ENCODE data around the gene CXCR3. TPM values are rescaled to one million over a fixed set of nuclear protein-coding genes. Genes with fewer than 3 reads are reported as not detected.
"Not testable (repeated sequence)": the region's sequence is repeated elsewhere in the genome, so short reads cannot be mapped to it uniquely, and the experiment has no call there.

Gene CXCR3
- 0.20 TPM for total RNA-seq
- long read RNA-seq: 0 reads

DNA sequence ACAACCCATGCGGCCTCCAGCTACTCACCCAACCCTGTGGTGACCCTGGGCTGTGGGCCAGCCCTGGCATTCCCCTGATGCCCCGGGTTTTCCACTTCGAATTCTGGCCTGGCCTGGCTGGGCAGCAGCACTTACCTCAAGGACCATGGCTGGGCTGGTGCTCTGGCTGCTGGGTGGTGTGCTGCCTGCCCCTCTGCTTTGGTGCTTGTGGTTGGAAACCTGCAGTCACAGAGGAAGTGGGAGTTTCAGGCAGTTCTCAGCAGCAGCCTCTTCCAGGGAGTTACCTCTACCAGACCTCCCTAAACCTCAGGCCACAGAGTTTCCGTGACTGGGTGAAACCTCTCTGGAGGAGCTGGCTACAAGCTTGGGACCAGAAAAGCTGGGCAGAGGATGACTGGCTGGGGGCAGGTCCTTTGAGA lies at the start of gene CXCR3:
Gene CXCR3 (minus strand): TSS at position 209 of the 419 bp plus-strand sequence. CDS start 62 bp downstream, at position 147.
- intact Hi-C loops (cut with micrococcal nuclease): no loop called here
- peak; percentile 35 for ATAC-seq
- DNase-seq: peak; percentile 62

DNA sequence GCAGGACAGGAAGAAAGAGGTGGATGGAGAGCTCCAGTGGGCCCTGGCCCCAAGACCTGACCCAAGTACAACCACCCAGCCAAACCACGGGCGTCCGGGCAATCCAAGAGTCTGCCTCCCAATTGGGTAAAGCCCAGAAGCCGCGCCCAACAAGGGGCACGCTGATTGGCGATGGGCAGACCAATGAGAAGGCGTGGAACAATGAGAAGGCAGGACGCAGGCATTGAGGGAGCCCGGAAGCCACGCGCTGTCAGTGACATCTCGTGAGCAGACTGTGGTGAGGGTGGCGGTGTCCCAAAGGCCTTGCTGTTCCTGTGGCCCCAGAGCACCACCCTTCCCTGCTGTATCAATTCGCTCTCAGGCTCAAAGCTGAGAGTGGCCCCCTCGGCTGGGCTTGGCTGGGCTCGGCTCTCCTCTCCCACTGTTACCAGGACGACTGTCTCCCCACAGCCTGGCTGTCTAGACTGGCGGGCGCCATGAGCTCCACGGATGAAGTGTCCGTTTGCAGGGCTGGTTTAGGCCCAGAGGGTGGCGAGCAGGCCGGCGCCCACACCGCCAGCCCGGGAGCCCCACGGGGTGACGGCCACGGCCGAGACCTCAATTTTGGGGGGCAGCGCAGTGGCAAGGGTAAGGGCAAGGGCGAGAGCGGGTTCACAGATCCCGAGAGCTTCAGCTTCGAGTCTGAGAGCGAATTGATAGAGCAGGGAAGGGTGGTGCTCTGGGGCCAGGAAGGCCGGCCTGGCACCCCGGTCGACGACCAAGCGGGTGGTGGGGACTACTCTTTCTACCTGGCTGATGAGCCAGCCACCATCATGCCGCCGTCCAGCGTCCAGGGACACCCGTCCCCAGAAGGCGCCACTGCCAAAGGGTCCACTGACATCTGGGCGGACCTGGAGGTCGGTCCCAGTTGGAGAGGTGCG lies 49.3 kb upstream of the CXCR3 start, which contains the start of gene LOC101059915:
Gene LOC101059915 (plus strand): TSS at position 219 of the 920 bp plus-strand sequence.
- intact Hi-C loops (cut with micrococcal nuclease): no loop called here
- ATAC-seq (no peak), DNase-seq (no peak)

DNA sequence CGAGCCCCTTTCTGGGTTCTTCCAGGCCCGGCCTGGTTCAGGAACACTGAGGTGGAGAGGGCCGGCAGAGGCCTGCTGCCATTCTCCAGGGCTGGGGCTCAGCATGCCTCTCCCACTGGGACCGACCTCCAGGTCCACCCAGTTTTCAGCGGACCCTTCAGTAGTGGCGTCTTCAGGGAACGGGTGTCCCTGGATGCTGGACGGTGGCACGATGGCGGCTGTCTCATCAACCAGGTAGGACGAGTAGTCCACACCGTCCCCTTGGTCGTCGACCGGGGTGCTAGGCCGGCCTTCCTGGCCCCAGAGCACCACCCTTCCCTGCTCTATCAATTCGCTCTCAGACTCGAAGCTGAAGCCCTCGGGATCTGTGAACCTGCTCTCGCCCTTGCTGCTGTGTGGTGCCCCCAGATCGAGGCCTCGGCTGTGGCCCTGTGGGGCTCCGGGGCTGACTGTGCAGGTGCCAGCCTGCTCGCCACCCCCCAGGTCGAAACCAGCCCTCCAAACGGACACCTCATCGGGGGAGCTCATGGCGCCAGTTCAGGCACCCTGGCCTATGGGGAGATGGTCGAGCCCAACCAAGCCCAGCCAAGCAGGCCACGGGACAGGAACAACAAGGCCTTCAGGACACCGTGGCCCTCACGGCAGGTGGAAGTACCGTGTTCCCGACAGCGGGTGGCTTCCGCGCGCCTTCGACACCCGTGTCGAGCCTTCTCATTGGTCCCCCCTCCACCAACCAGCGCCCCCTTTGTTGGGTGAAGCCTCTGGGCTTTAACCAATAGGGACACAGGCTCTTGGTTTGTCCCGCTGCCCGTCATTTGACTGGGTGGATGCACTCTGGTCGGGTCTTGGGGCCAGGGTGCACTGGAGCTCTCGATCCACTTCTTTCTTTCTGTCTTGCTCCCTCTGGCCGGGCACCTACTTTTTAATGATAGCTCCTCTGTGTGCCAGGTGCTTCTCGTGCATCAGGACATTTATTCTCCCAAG lies 48.2 kb upstream of the CXCR3 start:
- DNase-seq: no peak
- ATAC-seq: no peak
- intact Hi-C loops (cut with micrococcal nuclease): no loop called here

DNA sequence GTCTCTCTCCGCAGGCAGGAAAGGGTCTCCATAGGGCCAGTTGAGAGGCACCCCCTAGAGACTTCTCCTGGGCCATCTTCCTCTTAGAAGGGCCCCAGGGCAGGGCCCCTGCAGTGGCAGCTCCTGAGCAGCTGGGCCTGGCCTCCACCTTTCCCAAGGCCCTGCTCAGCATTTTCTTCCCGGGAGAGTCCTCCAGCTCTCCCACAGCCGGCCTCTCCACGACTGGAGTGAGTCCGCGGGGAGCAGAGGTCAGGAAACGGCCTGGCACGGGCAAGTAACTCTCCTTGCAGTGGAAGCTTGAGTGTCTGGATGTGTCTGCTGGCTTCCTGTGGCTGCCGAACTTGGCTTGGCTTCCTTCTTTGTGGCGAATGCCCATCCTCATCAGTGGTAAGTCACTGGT lies 47.4 kb upstream of the CXCR3 start:
- intact Hi-C loops (cut with micrococcal nuclease): no loop called here
- ATAC-seq (no peak), DNase-seq (no peak)

DNA sequence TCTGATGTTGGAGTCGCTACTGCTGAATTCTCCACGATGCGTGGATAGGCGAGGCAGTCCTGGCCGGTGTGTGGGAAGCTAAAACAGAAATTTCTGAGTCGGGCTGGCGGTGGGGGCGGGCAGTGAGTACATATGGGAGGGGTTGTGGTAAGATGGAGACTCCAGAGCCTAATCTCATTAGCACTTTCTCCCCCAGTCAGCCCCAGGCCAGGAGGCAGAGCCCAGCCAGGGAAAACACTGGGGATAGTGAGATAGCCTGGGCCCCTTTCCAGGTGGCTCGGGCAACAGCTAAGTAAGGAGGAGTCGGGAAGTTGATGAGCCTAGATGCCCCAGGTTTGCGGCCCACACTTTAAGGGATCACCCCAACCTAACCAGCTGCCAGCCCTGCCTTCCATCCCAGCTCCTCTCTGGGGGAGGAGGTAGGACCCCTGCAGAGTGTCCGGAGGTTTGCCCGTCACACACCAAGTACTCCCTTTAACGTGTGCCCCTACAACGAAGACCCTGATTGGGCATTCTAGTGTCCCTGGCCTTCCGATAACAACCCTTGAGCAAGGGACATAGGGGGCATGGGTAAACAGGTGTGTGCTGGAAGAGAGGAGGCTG lies 46.7 kb upstream of the CXCR3 start:
- DNase-seq (no peak), ATAC-seq (no peak)
- intact Hi-C loops (cut with micrococcal nuclease): no loop called here

DNA sequence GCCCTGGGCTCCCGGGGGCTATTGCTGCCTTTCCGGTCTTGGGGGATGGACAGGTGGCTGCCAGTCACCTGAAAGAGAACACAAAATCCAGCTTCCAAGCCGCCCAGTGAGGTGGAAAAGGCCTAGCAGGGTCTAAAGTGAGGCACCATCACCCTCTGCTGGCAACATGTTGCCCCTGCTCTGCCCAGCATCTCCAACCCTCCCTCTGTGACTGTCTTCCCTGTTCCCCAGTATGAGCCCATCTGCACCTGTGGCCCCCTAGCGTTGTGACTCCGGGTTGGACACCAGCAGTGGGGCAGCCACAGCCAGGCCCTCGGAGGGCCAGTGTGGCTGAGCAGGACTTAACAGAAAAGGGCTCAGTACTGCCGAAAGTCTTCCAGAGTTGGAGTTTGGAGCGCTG lies 45.9 kb upstream of the CXCR3 start:
- not testable (repeated sequence) for DNase-seq
- ATAC-seq: peak; percentile 36

DNA sequence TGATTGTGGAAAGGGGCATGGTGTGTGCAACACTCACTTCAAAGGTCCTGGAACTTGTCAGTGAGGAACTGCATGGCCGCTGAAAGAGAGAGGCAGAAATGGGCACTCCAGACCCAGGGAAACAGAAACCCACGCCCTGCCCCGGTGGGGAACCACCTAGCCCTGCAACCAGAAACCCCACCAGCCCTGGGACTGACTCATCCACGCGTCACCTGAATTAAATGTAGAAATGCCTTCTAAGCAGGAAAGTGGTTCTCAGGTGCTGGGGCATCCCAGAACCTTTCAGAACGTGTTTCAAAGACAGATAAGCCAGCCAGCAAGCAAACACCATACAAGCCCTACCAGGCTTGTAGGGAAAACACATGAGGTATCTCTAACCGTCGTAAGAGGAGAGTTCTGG lies 44.9 kb upstream of the CXCR3 start:
- ATAC-seq; DNase-seq; intact Hi-C loops (cut with micrococcal nuclease): not testable (repeated sequence)

More for the DNA sequence above, 45.9 kb upstream of the CXCR3 start:
- intact Hi-C loops (cut with micrococcal nuclease): not testable (repeated sequence)

DNA sequence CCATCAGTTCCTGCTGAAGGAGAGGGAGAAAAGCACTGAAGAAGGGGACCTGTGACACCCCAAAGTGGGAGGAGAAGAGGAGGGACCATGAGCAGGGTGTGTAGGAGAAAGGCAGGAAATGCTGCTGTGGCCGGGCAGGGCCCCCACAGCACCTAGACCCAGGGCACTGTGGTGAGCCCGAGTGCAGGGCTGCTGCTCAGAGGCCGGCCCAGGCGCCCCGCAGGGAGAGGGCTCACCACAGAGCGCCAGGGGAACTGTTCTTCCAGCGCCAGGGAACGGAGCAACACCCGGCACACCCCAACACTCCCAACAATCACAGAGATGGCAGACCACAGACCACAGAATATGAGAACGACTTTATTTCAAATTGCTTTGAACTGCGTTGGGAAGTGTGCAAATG lies 44.3 kb upstream of the CXCR3 start:
- not testable (repeated sequence) for ATAC-seq

DNA sequence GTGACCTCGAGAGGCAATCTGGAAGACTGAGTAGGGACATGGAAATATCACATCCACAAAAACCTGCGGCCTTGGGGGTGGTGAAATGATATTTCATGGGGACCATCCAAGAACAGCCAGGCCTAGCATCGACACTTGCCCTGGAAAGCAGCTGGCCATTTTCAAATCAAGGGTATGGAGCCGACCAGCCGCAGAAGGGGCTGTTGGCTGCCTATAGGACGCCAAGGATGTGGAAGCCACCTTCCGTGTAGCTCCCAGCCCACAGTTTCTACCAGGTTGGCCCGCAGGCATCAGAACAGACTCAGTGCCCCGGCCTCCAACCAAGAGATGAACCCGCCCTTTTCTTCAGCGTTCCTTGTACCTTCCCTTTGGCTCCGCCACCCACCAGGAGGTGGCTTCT lies 43.6 kb upstream of the CXCR3 start:
- no peak for ATAC-seq
- DNase-seq: no peak
- intact Hi-C loops (cut with micrococcal nuclease): no loop called here

More for the DNA sequence above, 44.3 kb upstream of the CXCR3 start:
- DNase-seq; intact Hi-C loops (cut with micrococcal nuclease): not testable (repeated sequence)

DNA sequence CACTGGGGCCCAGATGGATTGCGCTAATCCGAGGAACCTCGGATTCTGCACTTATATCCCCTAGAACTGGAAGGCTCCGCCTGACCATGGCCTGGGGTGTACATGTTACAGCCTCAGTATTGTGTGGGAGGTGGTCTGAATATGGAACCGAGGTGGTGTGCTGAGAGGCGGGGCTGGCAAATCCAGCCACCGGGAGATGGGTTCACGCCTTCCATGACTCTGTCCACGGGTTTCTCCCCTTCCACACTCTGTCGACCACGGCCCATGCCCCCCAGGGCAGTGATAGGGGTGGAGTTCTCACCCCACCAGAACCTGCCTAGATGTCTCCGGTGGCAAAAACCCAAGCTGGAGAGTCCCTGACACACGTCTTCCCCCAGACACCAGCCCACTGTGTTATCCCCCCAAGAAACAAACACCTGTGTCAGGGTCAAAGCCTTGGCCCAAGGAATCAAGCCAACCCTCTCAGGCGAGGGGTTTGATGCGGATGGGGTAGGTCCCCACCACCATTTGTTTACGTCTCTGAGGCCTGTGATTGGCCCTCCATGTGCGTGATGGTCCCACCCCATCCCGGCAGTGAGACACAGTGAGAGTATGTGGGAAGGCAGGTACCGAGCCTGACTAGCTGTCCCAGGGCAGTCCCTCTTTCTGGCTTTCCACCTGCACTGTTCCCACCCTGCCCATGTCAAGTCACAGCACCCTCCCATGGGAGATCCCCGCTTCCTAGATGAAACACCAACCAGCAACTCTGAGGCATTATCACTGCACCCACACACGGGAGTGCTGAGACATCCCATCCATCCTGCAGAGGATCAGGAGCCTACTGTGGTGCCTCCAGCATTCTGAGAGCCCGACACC lies 42.5 kb upstream of the CXCR3 start:
- intact Hi-C loops (cut with micrococcal nuclease): no loop called here
- ATAC-seq: no peak

DNA sequence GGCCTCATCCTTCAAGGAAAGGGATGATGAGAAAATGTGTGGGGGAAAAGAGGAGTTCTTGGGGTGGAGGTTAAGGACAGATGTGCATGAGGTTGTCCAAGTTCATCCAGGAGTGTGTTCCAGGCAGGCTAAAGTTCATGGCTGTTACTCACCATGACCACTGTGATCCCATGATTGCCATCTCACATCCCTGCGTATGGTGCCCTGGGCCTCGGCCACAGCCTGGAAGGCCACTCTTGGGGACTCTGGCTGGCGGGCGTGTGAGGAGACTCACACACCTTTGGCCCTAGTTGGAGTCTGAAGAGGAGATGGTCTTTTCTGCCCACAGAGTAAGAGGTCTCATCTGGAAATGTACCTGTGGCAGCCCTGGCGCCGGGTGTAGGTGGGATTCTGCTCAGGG lies 41.6 kb upstream of the CXCR3 start:
- ATAC-seq (no peak), DNase-seq (no peak)
- intact Hi-C loops (cut with micrococcal nuclease): no loop called here

More for the DNA sequence above, 42.5 kb upstream of the CXCR3 start:
- DNase-seq: no peak

DNA sequence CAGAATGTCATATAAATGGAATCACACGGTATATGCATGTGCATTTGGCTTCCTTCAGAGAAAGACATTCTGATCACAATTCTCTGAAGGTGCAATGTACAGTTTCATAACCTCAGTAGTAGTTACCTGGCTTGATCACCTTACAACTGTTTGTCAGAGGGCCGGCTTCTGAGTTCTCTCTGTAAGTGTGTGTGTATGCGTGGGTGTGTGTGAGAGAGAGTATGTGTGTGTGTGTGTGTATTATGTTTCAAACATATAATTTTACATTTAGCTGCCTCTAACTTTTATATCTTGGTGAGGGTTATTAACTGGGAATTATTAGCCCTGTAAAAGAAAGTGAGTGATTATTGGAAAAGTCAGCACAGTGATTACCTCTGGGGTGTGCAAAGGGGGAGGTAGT lies 41.0 kb upstream of the CXCR3 start:
- DNase-seq (no peak), ATAC-seq (no peak)
- intact Hi-C loops (cut with micrococcal nuclease): no loop called here

DNA sequence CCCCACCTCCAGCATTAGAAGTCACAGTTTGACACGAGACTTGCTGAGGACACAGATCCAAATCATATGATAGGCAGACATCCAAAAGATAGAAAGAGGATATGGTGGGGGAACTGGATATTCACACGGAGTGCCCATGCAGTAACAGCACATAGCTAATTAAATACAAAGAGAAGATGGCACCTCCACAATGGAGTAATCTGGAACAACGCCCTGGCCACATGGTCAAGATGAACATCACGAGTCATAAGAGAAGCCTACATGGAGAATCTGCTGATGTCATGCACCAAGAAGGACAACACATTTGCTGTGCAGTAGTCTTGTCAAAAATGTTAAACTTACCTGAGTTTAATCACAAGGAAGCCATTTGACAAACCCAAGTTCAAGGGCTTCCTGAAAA lies 39.0 kb upstream of the CXCR3 start:
- DNase-seq: no peak
- intact Hi-C loops (cut with micrococcal nuclease): no loop called here

DNA sequence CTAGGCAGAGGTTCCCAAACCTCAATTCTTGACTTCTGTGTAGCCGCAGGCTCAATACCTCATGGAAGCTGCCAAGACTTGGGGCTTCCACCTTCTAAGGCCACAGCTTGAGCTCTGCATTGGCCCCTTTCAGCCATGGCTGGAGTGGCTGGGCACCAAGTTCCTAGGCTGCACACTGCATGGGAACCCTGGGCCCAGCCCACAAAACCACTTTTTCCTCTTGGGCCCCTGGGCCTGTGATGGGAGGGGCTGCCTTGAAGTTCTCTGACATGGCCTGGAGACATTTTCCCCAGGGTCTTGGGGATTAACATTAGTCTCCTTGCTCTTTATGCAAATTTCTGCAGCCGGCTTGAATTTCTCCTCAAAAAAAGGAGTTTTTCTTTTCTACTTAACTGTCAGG lies 35.0 kb upstream of the CXCR3 start:
- intact Hi-C loops (cut with micrococcal nuclease): no loop called here
- ATAC-seq: no peak
- DNase-seq: no peak

More for the DNA sequence above, 39.0 kb upstream of the CXCR3 start:
- ATAC-seq: no peak

DNA sequence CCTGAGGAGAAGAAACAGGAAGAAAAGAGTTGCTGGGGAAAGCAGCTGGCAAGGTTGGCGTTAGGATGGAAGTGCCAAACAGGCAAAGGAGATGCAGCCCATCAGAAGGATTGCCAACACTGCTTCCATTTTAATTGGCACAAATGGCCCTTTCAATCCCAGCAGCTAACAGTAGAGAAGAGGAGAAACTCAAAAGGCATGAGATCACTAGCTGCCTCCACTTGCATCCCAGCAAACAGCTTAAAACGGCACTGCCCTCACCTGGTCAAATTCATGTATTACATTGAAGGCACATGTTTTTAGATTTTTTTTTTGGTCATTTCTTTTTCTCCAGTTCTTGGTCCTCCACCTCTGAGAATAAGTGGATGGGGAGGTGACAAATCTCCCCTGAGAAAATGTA lies 34.1 kb upstream of the CXCR3 start:
- intact Hi-C loops (cut with micrococcal nuclease): no loop called here
- ATAC-seq (peak; percentile 51), DNase-seq (no peak)

DNA sequence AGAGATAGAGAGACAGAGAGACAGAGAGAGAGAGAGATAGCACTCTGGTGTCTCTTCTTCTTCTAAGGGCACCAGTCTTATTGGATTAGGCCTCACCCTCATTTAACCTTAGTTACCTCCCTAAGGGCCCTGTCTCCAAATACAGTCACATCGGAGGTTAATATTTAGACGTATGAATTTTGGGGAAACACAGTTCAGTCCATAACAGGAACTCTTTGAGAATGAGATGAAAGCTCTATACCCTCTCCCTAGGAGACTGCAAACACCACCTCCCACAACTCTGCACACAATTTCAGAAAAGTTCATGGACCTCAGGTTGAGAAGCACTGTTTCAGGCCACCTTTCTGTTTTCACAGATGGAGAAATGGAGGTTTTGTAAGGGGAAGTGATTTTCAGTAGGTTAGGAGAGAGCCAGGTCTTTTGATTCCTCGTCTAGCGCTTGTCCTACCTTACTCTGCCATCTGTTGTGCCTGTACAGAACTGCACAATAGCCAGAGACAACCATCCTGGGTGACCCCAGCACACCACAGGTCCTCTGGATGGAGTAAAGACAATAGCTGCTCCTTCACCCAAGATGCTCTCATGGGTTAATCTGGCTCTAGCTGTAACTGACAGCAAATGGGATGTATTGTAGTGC lies 32.1 kb upstream of the CXCR3 start:
- no peak for DNase-seq
- intact Hi-C loops (cut with micrococcal nuclease): no loop called here
- ATAC-seq: peak; percentile 78

DNA sequence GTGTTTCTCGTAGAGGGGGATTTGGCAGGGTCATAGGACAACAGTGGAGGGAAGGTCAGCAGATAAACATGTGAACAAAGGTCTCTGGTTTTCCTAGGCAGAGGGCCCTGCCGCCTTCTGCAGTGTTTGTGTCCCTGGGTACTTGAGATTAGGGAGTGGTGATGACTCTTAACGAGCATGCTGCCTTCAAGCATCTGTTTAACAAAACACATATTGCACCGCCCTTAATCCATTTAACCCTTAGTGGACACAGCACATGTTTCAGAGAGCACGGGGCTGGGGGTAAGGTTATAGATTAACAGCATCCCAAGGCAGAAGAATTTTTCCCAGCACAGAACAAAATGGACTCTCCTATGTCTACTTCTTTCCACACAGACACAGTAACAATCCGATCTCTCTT lies 26.1 kb upstream of the CXCR3 start:
- intact Hi-C loops (cut with micrococcal nuclease); ATAC-seq; DNase-seq: not testable (repeated sequence)

DNA sequence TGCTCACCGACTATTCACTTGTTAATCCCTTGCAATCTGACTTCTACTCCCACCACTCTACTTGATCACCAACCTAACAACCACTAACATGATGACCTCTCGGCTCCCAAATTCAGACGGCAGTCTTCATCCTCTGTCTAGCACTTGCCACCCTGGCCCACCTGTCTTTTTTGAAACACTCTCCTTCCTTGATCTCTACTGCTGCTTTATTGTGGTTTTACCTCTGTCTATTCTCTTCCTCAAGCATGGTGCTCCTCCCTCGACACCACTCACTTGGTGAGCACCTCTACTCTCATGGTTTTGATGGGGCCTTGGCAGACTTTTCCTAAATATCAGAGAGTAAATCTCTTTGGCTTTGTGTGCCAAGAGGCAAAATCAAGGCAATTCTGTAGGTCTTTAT lies 21.7 kb upstream of the CXCR3 start:
- ATAC-seq (no peak), DNase-seq (no peak)
- intact Hi-C loops (cut with micrococcal nuclease): no loop called here
